Glutamatergic neuron (in vitro differentiated cells): ENCODE results near the gene SLC1A4. TPM values are rescaled to one million over a fixed set of nuclear protein-coding genes. Genes with fewer than 3 reads are reported as not detected.
A peak's percentile ranks its signal among the peaks of the same experiment; 100 is the strongest.

Experiments used
- DNase-seq: peaks from one replicate; pipeline ENCODE4 v3.0.0; 2022
- H3K27ac Mint-ChIP-seq: one replicate; pipeline ENCODE4 v1.8.0; 2020; ENCODE audit warnings: mild to moderate bottlenecking, mixed read lengths, inconsistent platforms; ENCODE audit not compliant: unreplicated experiment
- H3K27me3 Mint-ChIP-seq: one replicate; pipeline ENCODE4 v1.8.0; 2020; ENCODE audit warnings: mild to moderate bottlenecking, moderate library complexity, mixed read lengths, inconsistent platforms; ENCODE audit not compliant: unreplicated experiment
- H3K36me3 Mint-ChIP-seq: one replicate; pipeline ENCODE4 v1.8.0; 2020; ENCODE audit warnings: mild to moderate bottlenecking, mixed read lengths, inconsistent platforms; ENCODE audit not compliant: unreplicated experiment
- H3K4me1 Mint-ChIP-seq: one replicate; pipeline ENCODE4 v1.8.0; 2020; ENCODE audit warnings: mild to moderate bottlenecking, low read depth, mixed read lengths, inconsistent platforms; ENCODE audit not compliant: unreplicated experiment
- H3K4me3 Mint-ChIP-seq: one replicate; pipeline ENCODE4 v1.8.0; 2020; ENCODE audit warnings: mild to moderate bottlenecking, mixed read lengths, inconsistent platforms; ENCODE audit not compliant: unreplicated experiment
- H3K9me3 Mint-ChIP-seq: one replicate; pipeline ENCODE4 v1.8.0; 2020; ENCODE audit warnings: mild to moderate bottlenecking, moderate library complexity, mixed read lengths, inconsistent platforms; ENCODE audit not compliant: unreplicated experiment
- total RNA-seq: library from RNA; stranded (reverse); fragmentation: NEBNext Ultra II Directional; extraction: Animal tissue kit (Norgen Biotek cat#: 25700); gene quantifications from one replicate; pipeline ENCODE4 v1.2.1, GENCODE V29; 2021; ENCODE audit not compliant: unreplicated experiment
- TF ChIP-seq, protein P1 (sequence below): fragments of 200-600 bp; sonication (generic); IDR thresholded peaks from one replicate; pipeline ENCODE4 v1.5.0; 2021; ENCODE audit not compliant: partially characterized antibody, unreplicated experiment

Gene SLC1A4
- total RNA-seq, 1 donor from 2014 or later: 27.9 TPM

GRCh38 chr2:64970495-64970894 is 18.7 kb upstream of the SLC1A4 start:
- peaks cover 2% of the 10 kb centered on the region for H3K4me1 Mint-ChIP-seq
- no peaks in the 10 kb centered on the region for H3K27me3 Mint-ChIP-seq
- H3K4me3 Mint-ChIP-seq: no peak overlapping the region
- H3K27ac Mint-ChIP-seq: no peak overlapping the region
- no peaks in the 10 kb centered on the region for H3K36me3 Mint-ChIP-seq
- TF ChIP-seq, protein P1, sequence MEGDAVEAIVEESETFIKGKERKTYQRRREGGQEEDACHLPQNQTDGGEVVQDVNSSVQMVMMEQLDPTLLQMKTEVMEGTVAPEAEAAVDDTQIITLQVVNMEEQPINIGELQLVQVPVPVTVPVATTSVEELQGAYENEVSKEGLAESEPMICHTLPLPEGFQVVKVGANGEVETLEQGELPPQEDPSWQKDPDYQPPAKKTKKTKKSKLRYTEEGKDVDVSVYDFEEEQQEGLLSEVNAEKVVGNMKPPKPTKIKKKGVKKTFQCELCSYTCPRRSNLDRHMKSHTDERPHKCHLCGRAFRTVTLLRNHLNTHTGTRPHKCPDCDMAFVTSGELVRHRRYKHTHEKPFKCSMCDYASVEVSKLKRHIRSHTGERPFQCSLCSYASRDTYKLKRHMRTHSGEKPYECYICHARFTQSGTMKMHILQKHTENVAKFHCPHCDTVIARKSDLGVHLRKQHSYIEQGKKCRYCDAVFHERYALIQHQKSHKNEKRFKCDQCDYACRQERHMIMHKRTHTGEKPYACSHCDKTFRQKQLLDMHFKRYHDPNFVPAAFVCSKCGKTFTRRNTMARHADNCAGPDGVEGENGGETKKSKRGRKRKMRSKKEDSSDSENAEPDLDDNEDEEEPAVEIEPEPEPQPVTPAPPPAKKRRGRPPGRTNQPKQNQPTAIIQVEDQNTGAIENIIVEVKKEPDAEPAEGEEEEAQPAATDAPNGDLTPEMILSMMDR: no peak
- no peak for DNase-seq
- H3K9me3 Mint-ChIP-seq: no peaks in the 10 kb centered on the region

GRCh38 chr2:64972426-64972825 is 16.8 kb upstream of the SLC1A4 start:
- H3K27ac Mint-ChIP-seq: peak overlapping the region; percentile 84
- H3K27me3 Mint-ChIP-seq: no peaks in the 10 kb centered on the region
- DNase-seq: no peak
- TF ChIP-seq, protein P1: no peak
- H3K4me1 Mint-ChIP-seq: peaks cover 4% of the 10 kb centered on the region
- peak overlapping the region; percentile 33 for H3K4me3 Mint-ChIP-seq
- no peaks in the 10 kb centered on the region for H3K9me3 Mint-ChIP-seq
- H3K36me3 Mint-ChIP-seq: no peaks in the 10 kb centered on the region

GRCh38 chr2:64972876-64973275 is 16.3 kb upstream of the SLC1A4 start:
- DNase-seq: no peak
- Mint-ChIP-seq H3K36me3 (no peaks in the 10 kb centered on the region), H3K4me1 (peaks cover 4% of the 10 kb centered on the region), H3K4me3 (no peak overlapping the region), H3K27me3 (no peaks in the 10 kb centered on the region), H3K9me3 (no peaks in the 10 kb centered on the region), H3K27ac (peak overlapping the region; percentile 84)
- TF ChIP-seq, protein P1: no peak

- no peaks in the 10 kb centered on the region for H3K27me3 Mint-ChIP-seq
- peaks cover 8% of the 10 kb centered on the region for H3K4me1 Mint-ChIP-seq
- TF ChIP-seq, protein P1: no peak
- H3K27ac Mint-ChIP-seq: no peak overlapping the region
- no peaks in the 10 kb centered on the region for H3K36me3 Mint-ChIP-seq
- peak overlapping the region; percentile 32 for H3K4me3 Mint-ChIP-seq
- no peak for DNase-seq
- H3K9me3 Mint-ChIP-seq: no peaks in the 10 kb centered on the region
These were observed 13.9 kb upstream of the SLC1A4 start for GRCh38 chr2:64975232-64975821.

GRCh38 chr2:64976276-64976675 is 12.9 kb upstream of the SLC1A4 start:
- H3K27me3 Mint-ChIP-seq: no peaks in the 10 kb centered on the region
- H3K4me3 Mint-ChIP-seq: peak overlapping the region; percentile 2
- no peak for DNase-seq
- H3K9me3 Mint-ChIP-seq: no peaks in the 10 kb centered on the region
- H3K4me1 Mint-ChIP-seq: peaks cover 8% of the 10 kb centered on the region
- H3K27ac Mint-ChIP-seq: no peak overlapping the region
- TF ChIP-seq, protein P1: no peak
- no peaks in the 10 kb centered on the region for H3K36me3 Mint-ChIP-seq
